DND-41 (cell line): ENCODE results near the gene PPP1R12A.

Source experiments
- EZH2 ChIP-seq: IDR thresholded peaks from 3 replicates; pipeline ENCODE4 v1.6.1; 2012; ENCODE audit warnings: borderline replicate concordance, low read depth, mild to moderate bottlenecking, moderate library complexity, low read length, inconsistent platforms; ENCODE audit not compliant: severe bottlenecking
- TF ChIP-seq, protein P1 (sequence below): IDR thresholded peaks from 2 replicates; pipeline ENCODE4 v1.5.1; 2012; ENCODE audit warnings: borderline replicate concordance, low read length, moderate library complexity, mild to moderate bottlenecking; ENCODE audit not compliant: poor library complexity, severe bottlenecking; ENCODE audit errors: extremely low read depth

DNA sequence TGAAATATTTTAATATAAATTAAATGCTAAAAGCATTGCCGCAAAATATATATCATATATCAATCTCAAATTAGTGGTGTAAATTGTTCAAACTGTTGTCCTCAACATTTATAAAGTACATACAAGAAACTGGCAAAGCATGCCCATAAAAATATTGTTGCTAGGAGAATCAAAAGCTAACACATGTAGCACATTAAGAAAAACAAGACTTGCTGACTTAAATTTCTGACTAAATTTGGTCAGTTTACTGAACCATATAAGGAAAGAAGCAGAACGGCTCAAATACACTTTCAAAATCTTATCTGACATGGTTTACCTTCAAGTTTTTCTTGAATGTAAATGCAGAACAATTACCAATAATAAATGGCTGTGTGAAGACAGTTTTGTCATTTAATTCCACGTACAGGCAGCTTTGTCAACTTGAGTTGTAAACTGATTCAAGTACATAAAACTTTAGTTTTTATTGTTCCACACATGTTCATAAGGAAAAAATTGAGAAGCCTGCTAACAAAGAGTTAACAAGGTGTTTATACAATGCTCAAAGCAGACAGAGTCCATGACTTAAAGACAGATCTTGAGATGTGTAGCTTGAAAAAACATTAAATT is 50.4 kb downstream of the PPP1R12A start:
- TF ChIP-seq, protein P1, sequence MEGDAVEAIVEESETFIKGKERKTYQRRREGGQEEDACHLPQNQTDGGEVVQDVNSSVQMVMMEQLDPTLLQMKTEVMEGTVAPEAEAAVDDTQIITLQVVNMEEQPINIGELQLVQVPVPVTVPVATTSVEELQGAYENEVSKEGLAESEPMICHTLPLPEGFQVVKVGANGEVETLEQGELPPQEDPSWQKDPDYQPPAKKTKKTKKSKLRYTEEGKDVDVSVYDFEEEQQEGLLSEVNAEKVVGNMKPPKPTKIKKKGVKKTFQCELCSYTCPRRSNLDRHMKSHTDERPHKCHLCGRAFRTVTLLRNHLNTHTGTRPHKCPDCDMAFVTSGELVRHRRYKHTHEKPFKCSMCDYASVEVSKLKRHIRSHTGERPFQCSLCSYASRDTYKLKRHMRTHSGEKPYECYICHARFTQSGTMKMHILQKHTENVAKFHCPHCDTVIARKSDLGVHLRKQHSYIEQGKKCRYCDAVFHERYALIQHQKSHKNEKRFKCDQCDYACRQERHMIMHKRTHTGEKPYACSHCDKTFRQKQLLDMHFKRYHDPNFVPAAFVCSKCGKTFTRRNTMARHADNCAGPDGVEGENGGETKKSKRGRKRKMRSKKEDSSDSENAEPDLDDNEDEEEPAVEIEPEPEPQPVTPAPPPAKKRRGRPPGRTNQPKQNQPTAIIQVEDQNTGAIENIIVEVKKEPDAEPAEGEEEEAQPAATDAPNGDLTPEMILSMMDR: no peak
- no peak for TF ChIP-seq EZH2
